ENCODE results near the gene BCAS1.
A peak's percentile ranks its signal among the peaks of the same experiment; 100 is the strongest.

BCAS1 gene

GRCh38 chr20:54070187-54070987 is at the start of gene BCAS1:
TSS of gene BCAS1 (minus strand) at chr20:54070594. CDS start at chr20:54058718, 11,876 bp downstream.
- DNase-seq = no peak

- DNase-seq = no peak
Observed at GRCh38 chr20:54119744-54120143, 49.4 kb upstream of the BCAS1 start.

- no peak for DNase-seq
Observed at GRCh38 chr20:54118220-54119001, 48.0 kb upstream of the BCAS1 start.

- no peak for DNase-seq
Observed at GRCh38 chr20:54116550-54117235, 46.3 kb upstream of the BCAS1 start.

GRCh38 chr20:54115172-54115854 is 44.9 kb upstream of the BCAS1 start:
- DNase-seq = no peak

- no peak for DNase-seq
Observed at GRCh38 chr20:54114109-54114508, 43.7 kb upstream of the BCAS1 start.

GRCh38 chr20:54113566-54113965 is 43.2 kb upstream of the BCAS1 start:
- DNase-seq = no peak

GRCh38 chr20:54112221-54112884 is 42.0 kb upstream of the BCAS1 start:
- DNase-seq = no peak

- no peak for DNase-seq
Observed at GRCh38 chr20:54111460-54111859, 41.1 kb upstream of the BCAS1 start.

GRCh38 chr20:54110457-54110856 is 40.1 kb upstream of the BCAS1 start:
- DNase-seq = no peak

GRCh38 chr20:54110041-54110440 is 39.6 kb upstream of the BCAS1 start:
- DNase-seq = no peak

GRCh38 chr20:54108817-54109216 is 38.4 kb upstream of the BCAS1 start:
- no peak for DNase-seq

- no peak for DNase-seq
Observed at GRCh38 chr20:54108326-54108642, 37.9 kb upstream of the BCAS1 start.

GRCh38 chr20:54107600-54108325 is 37.4 kb upstream of the BCAS1 start:
- DNase-seq = no peak

GRCh38 chr20:54107181-54107580 is 36.8 kb upstream of the BCAS1 start:
- DNase-seq = no peak

- no peak for DNase-seq
Observed at GRCh38 chr20:54106162-54106561, 35.8 kb upstream of the BCAS1 start.

- DNase-seq = no peak
Observed at GRCh38 chr20:54105653-54106052, 35.3 kb upstream of the BCAS1 start.

- no peak for DNase-seq
Observed at GRCh38 chr20:54104781-54105180, 34.4 kb upstream of the BCAS1 start.

- no peak for DNase-seq
Observed at GRCh38 chr20:54103762-54104600, 33.6 kb upstream of the BCAS1 start.

- peak; percentile 63 to 64 for DNase-seq
Observed at GRCh38 chr20:54103067-54103761, 32.8 kb upstream of the BCAS1 start.
